Fibroblast of the aortic adventitia (primary cell): ENCODE data around the gene POMZP3. TPM values are rescaled to one million over a fixed set of nuclear protein-coding genes. Genes with fewer than 3 reads are reported as not detected.
"Not testable (repeated sequence)": the region's sequence is repeated elsewhere in the genome, so short reads cannot be mapped to it uniquely, and the experiment has no call there.

Source experiments
- DNase-seq: peaks from one replicate; pipeline ENCODE4 v3.0.0-alpha.2; 2010; ENCODE audit warnings: low read depth
- H3K4me3 ChIP-seq: 2 replicates; pipeline ENCODE4 v1.5.1; 2011; ENCODE audit warnings: low read depth, mild to moderate bottlenecking, control low read depth, low read length, moderate library complexity
- total RNA-seq: library from RNA; depleted of rRNA; stranded (reverse); fragments of >200 nt; gene quantifications from 2 replicates; pipeline ENCODE4 v1.2.3, GENCODE V29; 2012; ENCODE audit warnings: low replicate concordance

The POMZP3 gene
- total RNA-seq, 1 donor: 7.7 TPM

GRCh38 chr7:76598590-76599264 lies 28.4 kb downstream of the POMZP3 start:
- not testable (repeated sequence) for DNase-seq, H3K4me3 ChIP-seq

DNA sequence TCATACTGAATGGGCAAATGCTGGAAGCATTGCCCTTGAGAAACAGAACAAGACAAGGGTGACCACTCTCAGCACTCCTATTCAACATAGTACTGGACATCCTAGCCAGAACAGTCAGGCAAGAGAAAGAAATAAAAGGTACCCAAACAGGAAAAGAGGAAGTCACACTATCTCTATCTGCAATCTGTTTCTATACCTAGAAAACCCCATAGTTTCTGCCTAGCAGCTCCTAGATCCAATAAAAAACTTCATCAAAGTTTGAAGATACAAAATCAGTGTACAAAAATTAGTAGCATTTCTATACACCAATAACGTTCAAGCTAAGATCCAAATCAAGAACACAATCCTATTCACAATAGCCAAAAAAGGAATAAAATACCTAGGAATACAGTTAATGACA lies 29.8 kb downstream of the POMZP3 start:
- DNase-seq, H3K4me3 ChIP-seq: not testable (repeated sequence)

- not testable (repeated sequence) for H3K4me3 ChIP-seq, DNase-seq
Measured at GRCh38 chr7:76592694-76593093, 34.4 kb downstream of the POMZP3 start.

GRCh38 chr7:76591602-76592304 lies 35.3 kb downstream of the POMZP3 start:
- not testable (repeated sequence) for H3K4me3 ChIP-seq, DNase-seq

DNA sequence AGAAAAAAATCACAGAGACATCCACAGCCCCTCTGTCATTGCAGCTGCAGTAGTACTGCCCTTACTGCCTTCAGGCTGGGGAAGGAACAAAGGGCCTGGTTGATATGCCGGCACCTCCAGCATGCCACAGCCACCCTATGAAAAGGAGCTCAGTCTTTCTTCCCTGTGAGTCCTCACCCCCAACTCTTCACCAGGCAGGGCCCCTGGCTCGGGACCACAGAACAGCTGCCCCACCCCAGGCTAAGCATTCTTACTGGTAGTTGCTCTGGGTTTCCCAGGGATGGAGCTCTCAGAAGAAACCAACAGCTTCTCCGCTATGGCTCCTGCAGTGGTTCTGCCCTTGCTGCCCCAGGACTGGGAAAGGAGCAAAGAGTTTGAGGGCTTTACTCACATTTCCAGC lies 36.0 kb downstream of the POMZP3 start:
- H3K4me3 ChIP-seq, DNase-seq: not testable (repeated sequence)

- DNase-seq, H3K4me3 ChIP-seq: not testable (repeated sequence)
Measured at GRCh38 chr7:76588586-76588985, 38.5 kb downstream of the POMZP3 start.

- H3K4me3 ChIP-seq, DNase-seq: not testable (repeated sequence)
Measured at GRCh38 chr7:76586585-76587315, 40.3 kb downstream of the POMZP3 start.

- peak; percentile 86 for DNase-seq
- not testable (repeated sequence) for H3K4me3 ChIP-seq
Measured at GRCh38 chr7:76583636-76584281, 43.3 kb downstream of the POMZP3 start.

DNA sequence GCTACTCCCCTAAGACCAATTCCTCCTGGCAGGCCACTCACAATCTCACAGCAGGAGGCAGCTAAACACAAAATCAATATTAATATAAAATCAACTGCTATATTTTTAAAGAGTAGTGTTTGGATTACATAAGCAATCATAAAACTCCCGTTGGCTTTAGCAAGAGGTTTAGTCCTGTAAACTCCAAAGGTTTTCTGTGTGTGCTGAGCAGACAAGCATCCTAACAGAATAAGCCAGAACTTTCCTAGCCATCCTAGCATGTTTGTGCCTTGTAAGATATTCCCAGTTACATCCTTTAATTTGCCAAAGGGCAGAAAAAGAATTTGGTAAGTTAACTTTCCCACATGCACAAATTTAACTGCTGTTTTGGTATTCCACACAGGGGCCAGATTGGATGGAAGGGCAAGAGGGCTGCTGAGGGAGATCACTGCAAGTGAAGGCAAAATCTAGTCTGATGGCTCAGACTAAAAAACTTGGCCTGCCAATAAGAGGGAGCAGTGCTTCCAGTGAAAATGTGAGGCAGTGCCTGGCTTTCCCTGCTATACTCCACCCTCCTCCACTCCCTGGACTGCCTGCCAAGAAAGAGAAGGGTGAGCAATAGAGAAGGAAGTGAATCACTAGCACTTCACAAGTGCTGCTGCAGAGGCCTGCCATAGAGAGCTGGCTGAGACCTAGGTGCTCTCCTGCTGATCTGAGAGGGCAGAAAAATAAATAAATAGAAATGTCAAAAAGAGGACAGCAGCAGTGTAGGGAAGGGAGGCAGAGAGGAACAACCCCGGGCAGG lies 44.0 kb downstream of the POMZP3 start:
- not testable (repeated sequence) for H3K4me3 ChIP-seq
- peak; percentile 88 for DNase-seq

DNA sequence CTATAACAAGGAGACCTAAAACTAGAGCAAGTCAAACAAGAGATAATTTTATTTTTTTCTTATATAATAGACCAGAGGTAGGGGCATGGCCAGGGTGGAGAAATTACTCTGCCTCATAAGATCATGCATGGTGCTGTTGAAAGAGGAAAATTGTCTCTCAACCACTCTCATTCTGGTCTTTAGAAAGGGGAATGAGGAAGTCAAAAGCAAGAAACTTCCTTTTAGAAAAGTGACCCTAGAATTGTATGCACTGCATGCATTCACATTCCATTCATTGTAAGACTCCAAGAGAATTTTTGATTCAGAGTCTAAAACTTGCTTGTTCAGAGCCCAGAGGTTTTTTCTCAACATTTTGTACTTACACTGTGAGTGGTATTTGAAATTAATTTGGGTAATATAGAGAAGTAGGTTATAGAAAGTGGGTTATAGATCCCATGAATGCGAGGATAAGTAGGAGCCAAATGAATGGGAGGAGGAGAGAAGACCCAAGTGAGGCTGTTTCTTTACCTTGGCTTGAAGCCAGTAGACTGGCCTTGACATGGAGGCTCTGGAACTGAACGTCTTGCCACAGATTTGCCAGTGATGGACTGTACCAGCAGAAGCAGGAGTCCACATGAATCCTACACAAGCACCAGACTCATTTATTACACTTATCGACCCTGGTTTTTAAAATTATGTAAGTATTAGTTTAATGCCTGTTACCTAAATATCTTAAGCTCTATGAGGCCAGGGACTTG lies 51.0 kb downstream of the POMZP3 start:
- DNase-seq: peak; percentile 20
- H3K4me3 ChIP-seq: not testable (repeated sequence)

GRCh38 chr7:76575431-76575830 lies 51.6 kb downstream of the POMZP3 start:
- DNase-seq, H3K4me3 ChIP-seq: not testable (repeated sequence)

- not testable (repeated sequence) for DNase-seq, H3K4me3 ChIP-seq
Measured at GRCh38 chr7:76572296-76572695, 54.8 kb downstream of the POMZP3 start.

- H3K4me3 ChIP-seq: not testable (repeated sequence)
- peak; percentile 13 for DNase-seq
Measured at GRCh38 chr7:76570324-76570775, 56.7 kb downstream of the POMZP3 start.

GRCh38 chr7:76568742-76569141 lies 58.3 kb downstream of the POMZP3 start:
- peak; percentile 56 for DNase-seq

DNA sequence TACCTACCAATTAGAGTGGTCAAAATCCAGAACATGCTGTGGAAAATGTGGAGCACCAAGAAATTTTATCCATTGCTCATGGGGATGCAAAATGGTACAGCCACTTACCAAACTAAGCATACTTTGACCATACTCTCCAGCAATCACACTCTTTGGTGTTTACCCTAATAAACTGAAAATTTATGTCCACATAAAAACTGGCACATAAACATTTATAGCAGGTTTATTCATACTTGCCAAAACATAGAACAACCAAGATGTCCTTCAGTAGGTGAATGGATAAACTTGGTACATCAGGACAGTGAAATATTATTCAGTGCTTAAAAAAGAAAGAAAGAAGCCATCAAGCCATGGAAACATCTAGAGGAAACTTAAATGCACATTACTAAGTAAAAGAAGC lies 59.3 kb downstream of the POMZP3 start:
- not testable (repeated sequence) for H3K4me3 ChIP-seq, DNase-seq

More at GRCh38 chr7:76568742-76569141, 58.3 kb downstream of the POMZP3 start:
- H3K4me3 ChIP-seq: not testable (repeated sequence)

DNA sequence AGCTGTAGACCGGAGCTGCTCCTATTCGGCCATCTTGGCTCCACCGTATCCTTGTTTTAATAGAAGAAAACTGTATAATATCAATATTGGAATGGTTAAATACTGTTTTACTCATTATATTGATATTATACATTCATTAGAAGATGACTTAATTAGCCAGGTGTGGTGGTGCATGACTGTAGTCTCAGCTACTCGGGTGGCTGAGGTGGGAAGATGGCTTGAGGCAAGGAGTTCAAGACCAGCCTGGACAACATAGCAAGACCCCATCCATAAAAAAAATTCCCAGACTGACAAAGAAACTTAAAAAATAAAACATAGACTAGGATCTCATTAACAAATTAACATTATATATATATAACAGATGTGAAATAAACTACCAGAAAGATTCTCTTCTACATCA lies 59.8 kb downstream of the POMZP3 start:
- H3K4me3 ChIP-seq: not testable (repeated sequence)

DNA sequence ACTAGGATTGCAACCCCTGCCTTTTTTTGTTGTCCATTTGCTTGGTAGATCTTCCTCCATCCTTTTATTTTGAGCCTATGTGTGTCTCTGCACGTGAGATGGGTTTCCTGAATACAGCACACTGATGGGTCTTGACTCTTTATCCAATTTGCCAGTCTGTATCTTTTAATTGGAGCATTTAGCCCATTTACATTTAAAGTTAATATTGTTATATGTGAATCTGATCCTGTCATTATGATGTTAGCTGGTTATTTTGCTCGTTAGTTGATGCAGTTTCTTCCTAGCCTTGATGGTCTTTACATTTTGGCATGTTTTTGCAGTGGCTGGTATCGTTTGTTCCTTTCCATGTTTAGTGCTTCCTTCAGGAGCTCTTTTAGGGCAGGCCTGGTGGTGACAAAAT lies 62.1 kb downstream of the POMZP3 start:
- DNase-seq, H3K4me3 ChIP-seq: not testable (repeated sequence)

More for the DNA sequence above, 59.8 kb downstream of the POMZP3 start:
- not testable (repeated sequence) for DNase-seq
